ENCODE data around the gene EPHB1.

The EPHB1 gene

GRCh38 chr3:135215516-135215915 lies 420.5 kb downstream of the EPHB1 start:
- Histone ChIP-seq H3K4me3 (ENCODE audit: low read depth in 1 of 2, low read length in 1 of 2) (no peak overlapping the region), H3K4me1 (ENCODE audit: control insufficient read depth in 1 of 2, insufficient read depth in 1 of 2, low read depth in 1 of 2, low read length in 1 of 2) (no peaks in the 10 kb centered on the region), H3K27ac (no peak overlapping the region), H3K36me3 (no peaks in the 10 kb centered on the region), H3K9me3 (no peaks in the 10 kb centered on the region), H3K27me3 (no peaks in the 10 kb centered on the region)
- no peak for TF ChIP-seq CTCF (IDR thresholded peaks at IDR 0.05)

- H3K4me1 ChIP-seq (ENCODE audit: control insufficient read depth in 1 of 2, insufficient read depth in 1 of 2, low read depth in 1 of 2, low read length in 1 of 2): no peaks in the 10 kb centered on the region
- TF ChIP-seq CTCF (IDR thresholded peaks at IDR 0.05): no peak
- no peaks in the 10 kb centered on the region for H3K27me3 ChIP-seq
- no peaks in the 10 kb centered on the region for H3K36me3 ChIP-seq
- no peaks in the 10 kb centered on the region for H3K9me3 ChIP-seq
- no peak overlapping the region for H3K4me3 ChIP-seq (ENCODE audit: low read depth in 1 of 2, low read length in 1 of 2)
- no peak overlapping the region for H3K27ac ChIP-seq
Measured at GRCh38 chr3:135216659-135217058, 421.6 kb downstream of the EPHB1 start.

DNA sequence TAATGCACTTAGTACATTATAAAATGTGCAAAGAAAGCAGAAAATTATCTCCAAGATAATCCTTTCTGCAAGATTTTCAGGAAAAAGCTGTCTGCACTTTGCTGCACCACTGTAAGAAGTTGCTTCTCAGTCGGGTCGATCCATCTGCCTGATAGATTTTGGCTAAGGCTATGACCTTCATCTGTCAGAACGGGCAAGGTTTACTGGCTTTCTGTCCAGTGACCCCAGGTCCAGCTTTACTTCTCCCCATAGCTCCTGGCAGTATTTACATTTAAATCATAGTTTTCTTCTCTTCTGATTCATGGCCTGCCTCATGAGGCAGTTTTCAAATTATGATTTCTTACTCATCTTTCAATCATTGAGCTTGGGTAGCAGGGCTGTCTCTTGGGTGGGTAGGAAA lies 422.7 kb downstream of the EPHB1 start:
- no peaks in the 10 kb centered on the region for H3K9me3 ChIP-seq
- no peak overlapping the region for H3K4me3 ChIP-seq (ENCODE audit: low read depth in 1 of 2, low read length in 1 of 2)
- TF ChIP-seq CTCF (IDR thresholded peaks at IDR 0.05): no peak
- no peaks in the 10 kb centered on the region for H3K36me3 ChIP-seq
- H3K27me3 ChIP-seq: no peaks in the 10 kb centered on the region
- H3K4me1 ChIP-seq (ENCODE audit: control insufficient read depth in 1 of 2, insufficient read depth in 1 of 2, low read depth in 1 of 2, low read length in 1 of 2): no peaks in the 10 kb centered on the region
- H3K27ac ChIP-seq: no peak overlapping the region

GRCh38 chr3:135218304-135218703 lies 423.2 kb downstream of the EPHB1 start:
- H3K9me3 ChIP-seq: no peaks in the 10 kb centered on the region
- H3K36me3 ChIP-seq: no peaks in the 10 kb centered on the region
- H3K4me3 ChIP-seq (ENCODE audit: low read depth in 1 of 2, low read length in 1 of 2): no peak overlapping the region
- no peaks in the 10 kb centered on the region for H3K4me1 ChIP-seq (ENCODE audit: control insufficient read depth in 1 of 2, insufficient read depth in 1 of 2, low read depth in 1 of 2, low read length in 1 of 2)
- TF ChIP-seq CTCF (IDR thresholded peaks at IDR 0.05): no peak
- no peak overlapping the region for H3K27ac ChIP-seq
- no peaks in the 10 kb centered on the region for H3K27me3 ChIP-seq

DNA sequence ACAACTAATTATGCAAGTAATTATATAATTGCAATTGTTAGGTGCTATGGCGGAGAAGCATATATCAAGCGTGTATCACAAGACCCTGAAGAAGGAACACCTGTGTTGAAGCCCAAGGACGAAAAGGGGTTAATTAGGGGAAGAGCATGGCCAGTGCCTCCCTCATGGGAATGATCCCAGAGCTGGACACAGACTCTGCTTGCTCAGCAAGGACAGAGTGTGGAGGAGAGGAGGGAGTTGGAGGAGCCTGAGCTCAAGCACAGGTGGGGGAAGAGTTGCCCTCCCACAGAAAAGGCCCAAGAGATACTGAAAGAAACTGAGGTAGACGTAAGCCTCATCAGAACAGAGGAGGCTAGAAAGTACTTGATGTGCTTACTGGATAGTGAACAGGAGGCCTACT lies 423.7 kb downstream of the EPHB1 start:
- H3K27ac ChIP-seq: no peak overlapping the region
- H3K4me3 ChIP-seq (ENCODE audit: low read depth in 1 of 2, low read length in 1 of 2): no peak overlapping the region
- no peaks in the 10 kb centered on the region for H3K4me1 ChIP-seq (ENCODE audit: control insufficient read depth in 1 of 2, insufficient read depth in 1 of 2, low read depth in 1 of 2, low read length in 1 of 2)
- H3K36me3 ChIP-seq: no peaks in the 10 kb centered on the region
- no peaks in the 10 kb centered on the region for H3K9me3 ChIP-seq
- TF ChIP-seq CTCF (IDR thresholded peaks at IDR 0.05): no peak
- H3K27me3 ChIP-seq: no peaks in the 10 kb centered on the region

DNA sequence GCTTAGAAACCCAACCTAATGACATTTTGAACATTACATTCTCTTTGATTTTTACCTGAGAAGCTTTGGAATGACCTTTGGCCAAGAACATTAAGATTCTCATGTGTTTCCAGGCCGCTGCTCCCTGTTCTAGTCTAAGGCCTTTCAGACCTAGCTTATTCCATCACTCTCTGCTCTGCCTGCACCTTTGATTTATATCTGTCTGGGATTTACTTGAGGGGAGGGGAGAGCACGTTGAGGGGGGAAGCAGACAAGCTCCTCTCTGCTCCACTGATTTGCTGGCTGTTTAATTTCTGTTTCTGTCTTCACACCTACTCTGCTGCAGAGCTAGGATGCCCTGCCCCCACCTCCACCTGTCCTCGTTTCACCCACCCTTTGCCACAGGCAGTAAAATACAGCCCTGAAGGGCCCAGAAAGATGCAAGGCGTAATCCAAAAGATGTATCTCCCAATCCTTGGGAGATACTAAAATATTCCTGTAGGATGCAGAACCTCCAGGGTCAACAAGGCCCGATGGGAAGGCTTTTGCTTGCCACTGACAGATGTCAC lies 429.8 kb downstream of the EPHB1 start:
- Histone ChIP-seq H3K27ac (no peak overlapping the region), H3K36me3 (no peaks in the 10 kb centered on the region), H3K4me3 (ENCODE audit: low read depth in 1 of 2, low read length in 1 of 2) (no peak overlapping the region), H3K4me1 (ENCODE audit: control insufficient read depth in 1 of 2, insufficient read depth in 1 of 2, low read depth in 1 of 2, low read length in 1 of 2) (peaks cover 0 to 10% of the 10 kb centered on the region in 2 experiments), H3K27me3 (no peaks in the 10 kb centered on the region), H3K9me3 (no peaks in the 10 kb centered on the region)
- no peak for TF ChIP-seq CTCF (IDR thresholded peaks at IDR 0.05)

Data from neutrophil (primary cell).